ENCODE results near the gene REC114.
"Not testable (repeated sequence)": the region's sequence is repeated elsewhere in the genome, so short reads cannot be mapped to it uniquely, and the experiment has no call there.

The REC114 gene

DNA sequence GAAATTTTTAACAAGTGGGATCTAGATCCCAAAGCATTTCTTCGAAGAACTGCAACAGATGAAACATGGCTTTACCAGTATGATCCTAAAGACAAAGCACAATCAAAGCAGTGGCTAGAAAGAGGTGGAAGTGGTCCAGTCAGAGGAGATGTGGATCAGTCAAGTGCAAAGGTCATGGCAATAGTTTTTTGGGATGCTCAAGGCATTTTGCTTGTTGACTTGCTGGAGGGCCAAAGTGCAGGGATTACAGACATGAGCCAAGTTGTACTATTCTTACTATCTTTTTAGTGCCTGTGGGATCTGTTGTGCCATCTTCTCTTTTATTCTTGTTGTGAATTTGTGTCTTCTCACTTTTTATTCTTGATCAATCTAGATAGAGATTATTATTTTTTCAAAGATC, 82.0 kb downstream of the REC114 start:
- DNase-seq (ENCODE audit: low read depth in 1 of 2, low spot score in 1 of 2) = no peak

DNA sequence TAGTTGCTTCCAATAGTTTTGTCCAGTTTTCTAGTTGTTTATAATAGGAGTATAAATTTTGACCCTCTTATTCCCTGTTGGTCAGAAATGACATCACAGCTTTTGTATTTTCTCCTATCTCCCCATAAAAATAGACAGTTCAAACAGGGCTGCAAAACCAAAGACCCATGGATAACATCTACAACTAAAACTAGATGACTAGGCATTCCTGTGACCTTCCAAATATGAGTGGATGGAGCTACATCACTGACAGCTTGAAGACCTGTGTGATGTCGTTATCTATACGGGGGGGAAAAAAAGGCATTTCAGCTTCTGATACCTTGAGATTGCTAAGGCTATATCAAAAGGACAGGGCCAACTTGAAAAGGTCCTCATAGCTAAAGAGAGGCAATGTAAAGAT, 84.6 kb downstream of the REC114 start:
- DNase-seq (ENCODE audit: low read depth in 1 of 2, low spot score in 1 of 2) = no peak

DNA sequence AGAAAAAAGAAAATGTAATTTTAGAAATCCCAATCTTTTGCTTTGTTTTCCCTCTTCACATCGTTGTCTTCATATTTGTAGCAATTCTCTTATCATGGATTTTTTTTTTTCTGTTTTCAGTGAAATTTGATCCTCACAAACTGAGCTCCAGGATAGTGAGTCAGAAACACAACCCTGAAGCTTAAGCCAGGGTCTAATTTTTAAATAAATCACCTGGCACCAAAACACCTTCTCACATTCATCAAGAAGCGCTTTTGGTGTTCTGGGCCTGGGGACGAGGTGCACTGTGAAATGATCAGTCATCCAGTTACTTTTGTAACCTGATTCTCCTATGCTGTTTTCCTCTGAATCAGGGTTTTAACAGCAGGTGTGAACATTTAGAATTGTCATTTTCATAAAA, 87.7 kb downstream of the REC114 start:
- DNase-seq (ENCODE audit: low read depth in 1 of 2, low spot score in 1 of 2) = no peak

DNA sequence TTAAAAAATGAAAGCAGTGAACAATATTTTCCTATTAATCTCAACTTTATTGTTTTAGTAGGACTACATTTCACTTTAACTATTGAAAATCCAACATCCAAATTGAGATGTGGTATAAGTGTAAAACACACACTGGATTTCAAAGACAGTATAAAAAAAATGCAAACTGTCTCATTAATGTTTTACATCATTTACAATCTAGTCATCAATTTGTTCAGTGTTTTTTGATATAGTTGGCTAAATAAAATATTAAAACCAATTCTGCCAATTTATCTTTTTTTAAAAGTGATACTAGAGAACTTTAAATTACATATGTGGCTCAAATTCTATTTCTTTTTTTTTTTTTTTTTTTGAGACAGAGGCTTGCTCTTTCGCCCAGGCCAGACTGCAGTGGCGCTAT, 95.2 kb downstream of the REC114 start:
- no peak for DNase-seq (ENCODE audit: low read depth in 1 of 2, low spot score in 1 of 2)

DNA sequence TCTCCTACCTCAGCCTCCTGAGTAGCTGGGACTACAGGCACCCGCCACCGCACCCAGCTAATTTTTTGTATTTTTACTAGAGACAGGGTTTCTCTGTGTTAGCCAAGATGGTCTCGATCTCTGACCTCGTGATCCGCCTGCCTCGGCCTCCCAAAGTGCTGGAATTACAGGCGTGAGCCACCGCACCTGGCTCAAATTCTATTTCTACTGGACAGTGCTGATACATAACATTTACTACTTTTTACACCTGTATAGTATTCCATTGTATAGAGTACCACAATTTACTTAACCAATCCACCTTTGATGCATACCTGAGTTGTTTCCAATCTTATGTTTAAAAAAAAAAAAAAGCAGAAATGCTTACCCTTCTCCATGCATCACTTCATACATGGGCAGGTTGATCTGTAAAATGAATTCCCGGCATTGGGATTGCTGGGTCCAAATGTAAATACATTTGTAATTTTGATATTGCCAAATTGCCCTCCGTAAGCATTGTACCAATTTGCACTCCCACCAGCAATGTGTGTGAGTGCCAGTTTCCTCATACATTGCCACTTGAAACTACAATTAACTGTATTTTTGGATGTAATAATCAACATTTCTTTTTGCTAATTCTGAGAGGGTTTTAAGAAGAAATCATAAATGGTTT, 95.7 kb downstream of the REC114 start:
- no peak for DNase-seq (ENCODE audit: low read depth in 1 of 2, low spot score in 1 of 2)

DNA sequence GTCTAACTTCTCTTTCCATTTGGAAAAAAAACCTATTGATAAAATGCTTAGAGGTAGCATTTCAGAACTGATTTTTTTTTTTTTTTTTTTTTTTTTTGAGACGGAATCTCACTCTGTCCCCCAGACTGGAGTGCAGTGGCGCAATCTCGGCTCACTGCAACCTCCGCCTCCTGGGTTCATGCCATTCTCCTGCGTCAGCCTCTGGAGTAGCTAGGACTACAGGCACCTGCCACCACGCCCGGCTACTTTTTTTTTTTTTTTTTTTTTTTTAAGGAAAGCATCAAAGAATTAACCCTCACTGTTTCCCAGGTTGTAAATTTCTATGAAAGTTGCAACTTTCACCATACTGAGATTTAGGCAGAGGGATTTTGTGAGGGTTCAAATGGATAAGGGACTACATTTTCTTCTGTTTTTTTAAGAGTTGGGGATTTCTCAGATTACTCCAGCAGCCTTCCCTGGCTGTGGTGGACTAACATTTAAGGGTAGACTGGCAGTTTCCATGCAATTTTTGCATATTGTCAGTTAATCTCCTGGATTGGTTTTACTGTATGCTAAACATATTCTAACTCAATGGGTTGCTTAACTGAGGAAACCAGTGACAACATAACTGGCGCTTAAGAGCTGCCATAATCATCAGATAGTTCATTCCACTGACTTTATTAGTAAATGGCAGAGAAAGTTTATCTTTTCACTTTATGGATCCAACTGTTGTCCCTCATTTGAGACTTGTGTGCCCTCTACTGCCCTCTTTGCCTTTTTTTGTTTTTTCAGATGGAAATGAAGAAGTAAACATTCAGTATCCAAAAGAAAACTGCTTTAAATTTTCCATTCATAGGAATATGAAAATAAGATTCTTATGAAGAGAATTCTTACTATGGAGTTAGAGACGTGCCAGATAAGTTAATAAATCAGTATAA, 96.5 kb downstream of the REC114 start:
- DNase-seq (ENCODE audit: low read depth in 1 of 2, low spot score in 1 of 2) = no peak

DNA sequence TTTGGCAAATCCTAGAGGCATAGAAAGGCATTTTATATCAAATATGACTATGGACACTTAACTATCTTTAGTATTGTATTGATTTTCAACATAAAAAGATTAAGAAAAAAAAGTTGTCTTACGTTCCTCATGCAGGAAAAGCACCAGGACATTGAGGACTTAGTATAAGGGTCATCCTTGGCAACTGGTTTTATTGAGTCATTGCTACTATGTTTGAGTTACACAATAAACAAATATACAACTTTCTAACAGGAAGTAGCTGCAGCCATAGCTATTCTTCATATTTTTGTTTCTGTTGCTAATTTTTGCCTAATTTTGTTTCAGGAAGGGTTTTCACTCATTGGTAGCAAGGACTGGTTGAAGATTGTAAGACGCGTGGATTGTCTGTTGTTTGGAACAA, 97.2 kb downstream of the REC114 start:
- DNase-seq (ENCODE audit: low read depth in 1 of 2, low spot score in 1 of 2) = no peak

DNA sequence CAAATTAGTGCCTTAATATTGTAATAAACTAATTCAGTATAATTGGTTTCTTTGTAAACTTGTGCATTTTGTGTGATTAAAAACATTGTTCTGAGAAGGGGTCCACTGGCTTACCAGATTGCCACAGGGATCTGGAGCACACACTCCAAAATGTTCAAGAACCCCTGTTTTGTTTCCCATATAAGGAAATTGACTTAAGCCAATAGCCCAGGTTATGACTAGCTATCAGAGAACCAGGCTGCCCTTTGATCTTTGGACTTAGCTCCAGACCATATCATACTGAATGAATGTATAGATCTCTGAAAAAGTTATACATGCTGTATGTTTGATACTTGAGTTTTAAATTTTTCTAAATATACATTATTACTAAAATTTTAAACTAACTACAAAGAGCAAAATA, 98.5 kb downstream of the REC114 start:
- no peak for DNase-seq (ENCODE audit: low read depth in 1 of 2, low spot score in 1 of 2)

DNA sequence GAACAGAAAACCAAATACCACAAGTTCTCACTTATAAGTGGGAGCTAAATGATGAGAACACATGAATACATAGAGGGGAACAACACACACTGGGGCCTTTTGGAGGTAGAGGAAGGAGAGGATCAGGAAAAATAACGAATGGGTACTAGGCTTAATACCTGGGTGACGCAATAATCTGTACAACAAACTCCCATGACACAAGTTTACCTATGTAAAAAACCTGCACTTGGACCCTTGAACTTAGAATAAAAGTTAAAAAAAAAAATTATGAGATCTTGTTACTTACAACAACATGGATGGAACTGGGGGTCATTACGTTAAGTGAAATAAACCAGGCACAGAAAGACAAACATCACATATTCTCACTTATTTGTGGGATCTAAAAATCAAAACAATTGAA, 106.0 kb downstream of the REC114 start:
- not testable (repeated sequence) for DNase-seq (ENCODE audit: low read depth in 1 of 2, low spot score in 1 of 2)

DNA sequence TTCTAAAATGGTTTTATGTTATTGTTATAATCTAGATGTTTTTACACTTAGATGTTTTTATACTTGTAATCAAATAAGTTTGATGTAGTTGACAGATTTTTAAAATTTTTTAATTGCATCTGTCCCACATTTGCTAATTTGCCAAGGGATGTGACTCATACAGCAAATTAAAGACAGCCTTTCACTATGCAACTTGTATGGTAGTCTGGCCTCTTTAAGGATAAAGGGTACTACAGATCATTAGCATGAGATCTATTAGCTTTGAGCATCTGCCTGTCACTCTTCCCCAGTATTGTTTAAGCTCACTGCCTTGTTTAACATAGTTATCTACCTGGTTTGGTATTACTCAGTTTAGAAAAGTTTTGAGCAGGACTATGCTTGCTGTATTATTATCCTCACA, 107.2 kb downstream of the REC114 start:
- DNase-seq (ENCODE audit: low read depth in 1 of 2, low spot score in 1 of 2) = no peak

DNA sequence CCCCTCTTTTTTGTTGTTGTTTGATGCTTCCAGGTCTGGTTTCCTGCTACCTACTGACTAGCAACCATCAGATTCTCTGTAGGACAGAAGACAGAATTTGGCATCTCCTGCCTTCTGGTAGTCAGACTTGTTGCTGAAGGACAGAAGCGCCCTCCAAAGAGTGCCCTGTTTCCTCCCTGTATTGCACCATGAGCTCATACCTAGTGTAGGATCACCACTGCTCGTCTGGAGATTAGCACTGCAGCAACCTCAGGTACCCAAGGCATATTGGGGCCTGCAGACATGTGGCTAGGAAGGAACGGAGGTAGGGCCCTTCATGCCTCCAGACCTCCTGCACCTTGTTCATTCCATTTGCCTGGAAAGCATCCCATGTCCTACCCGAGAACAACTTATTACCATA, 112.1 kb downstream of the REC114 start:
- DNase-seq (ENCODE audit: low read depth in 1 of 2, low spot score in 1 of 2) = no peak

DNA sequence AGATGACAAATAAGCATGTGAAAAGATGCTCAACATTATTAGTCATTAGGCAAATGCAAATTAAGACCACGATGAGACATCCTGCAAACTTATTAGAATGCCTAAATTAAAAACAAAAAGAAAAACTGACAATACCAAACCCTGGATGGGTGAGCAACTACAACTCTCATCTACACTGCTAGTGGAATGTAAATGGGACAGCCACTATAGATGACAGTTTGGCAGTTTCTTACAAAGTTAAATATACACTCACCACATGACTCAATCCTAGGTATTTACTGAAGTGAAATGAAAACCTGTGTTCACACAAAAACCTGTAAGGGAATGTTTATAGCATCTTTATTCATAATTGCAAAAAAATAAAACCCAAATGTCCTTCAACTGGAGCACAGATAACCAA, 115.6 kb downstream of the REC114 start:
- no peak for DNase-seq (ENCODE audit: low read depth in 1 of 2, low spot score in 1 of 2)

DNA sequence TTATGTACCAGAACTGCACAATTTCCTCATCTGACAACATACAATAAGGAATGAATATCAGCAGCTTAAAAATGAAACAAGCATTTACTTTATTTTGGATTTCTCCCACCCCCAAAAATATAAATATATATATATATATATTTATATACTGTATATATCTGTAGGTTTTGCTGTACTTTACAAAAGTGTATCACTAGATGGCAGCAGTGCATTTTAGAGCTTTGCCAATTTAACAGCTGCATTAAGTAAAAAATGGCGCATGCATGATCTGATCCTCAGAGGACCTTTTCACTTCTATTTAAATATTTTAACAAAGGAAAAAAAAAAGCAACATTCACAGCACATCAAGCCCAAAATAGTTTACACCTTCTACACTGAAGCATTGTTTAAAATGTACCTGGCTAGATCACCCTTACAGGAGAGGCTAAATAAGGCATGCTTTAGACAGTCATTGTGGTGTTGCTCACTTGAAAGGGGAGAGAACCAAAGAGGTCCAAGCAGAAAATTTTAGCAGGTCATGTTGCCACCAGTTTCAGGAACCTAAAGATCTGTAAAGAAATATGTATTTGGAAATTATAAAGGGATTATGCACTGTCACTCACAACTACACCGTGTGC, 117.6 kb downstream of the REC114 start:
- DNase-seq (ENCODE audit: low read depth in 1 of 2, low spot score in 1 of 2) = no peak

DNA sequence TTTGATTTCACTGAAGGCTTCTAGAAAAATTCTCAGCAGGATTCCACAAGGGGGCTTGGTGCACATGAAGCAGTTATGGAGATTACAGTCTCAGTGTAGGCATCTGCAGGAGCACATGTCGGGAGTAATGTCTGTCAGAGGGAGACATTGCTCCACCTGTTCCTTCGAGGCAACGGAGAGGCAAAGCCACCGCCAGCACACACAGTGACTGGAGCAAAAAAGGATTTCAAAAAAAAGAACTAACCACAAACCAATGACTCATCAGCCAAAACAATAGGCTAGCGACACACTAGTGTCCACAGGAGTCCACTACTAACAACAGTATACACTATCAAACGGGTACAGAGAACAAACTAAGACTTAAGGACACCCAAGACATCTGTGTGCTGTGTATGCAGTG, 121.3 kb downstream of the REC114 start:
- no peak for DNase-seq (ENCODE audit: low read depth in 1 of 2, low spot score in 1 of 2)

DNA sequence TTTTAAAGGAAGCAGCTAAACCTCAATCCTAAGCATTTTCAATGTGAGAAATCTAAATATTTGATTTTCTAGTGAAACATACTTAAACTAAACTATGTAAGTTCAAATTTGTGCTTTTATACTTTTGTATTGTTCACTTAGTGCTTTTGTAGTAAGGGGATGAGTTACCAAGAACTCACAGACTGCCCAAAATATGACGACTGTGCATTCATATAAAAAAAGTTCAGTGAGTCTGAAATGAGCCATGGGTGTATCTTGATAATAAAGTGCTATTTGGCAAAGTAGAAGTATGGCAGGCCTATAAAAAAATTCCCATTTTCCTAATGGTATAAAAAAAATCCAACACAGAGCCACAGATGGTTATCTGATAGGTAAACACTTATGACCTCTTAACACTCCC, 124.1 kb downstream of the REC114 start:
- no peak for DNase-seq (ENCODE audit: low read depth in 1 of 2, low spot score in 1 of 2)

DNA sequence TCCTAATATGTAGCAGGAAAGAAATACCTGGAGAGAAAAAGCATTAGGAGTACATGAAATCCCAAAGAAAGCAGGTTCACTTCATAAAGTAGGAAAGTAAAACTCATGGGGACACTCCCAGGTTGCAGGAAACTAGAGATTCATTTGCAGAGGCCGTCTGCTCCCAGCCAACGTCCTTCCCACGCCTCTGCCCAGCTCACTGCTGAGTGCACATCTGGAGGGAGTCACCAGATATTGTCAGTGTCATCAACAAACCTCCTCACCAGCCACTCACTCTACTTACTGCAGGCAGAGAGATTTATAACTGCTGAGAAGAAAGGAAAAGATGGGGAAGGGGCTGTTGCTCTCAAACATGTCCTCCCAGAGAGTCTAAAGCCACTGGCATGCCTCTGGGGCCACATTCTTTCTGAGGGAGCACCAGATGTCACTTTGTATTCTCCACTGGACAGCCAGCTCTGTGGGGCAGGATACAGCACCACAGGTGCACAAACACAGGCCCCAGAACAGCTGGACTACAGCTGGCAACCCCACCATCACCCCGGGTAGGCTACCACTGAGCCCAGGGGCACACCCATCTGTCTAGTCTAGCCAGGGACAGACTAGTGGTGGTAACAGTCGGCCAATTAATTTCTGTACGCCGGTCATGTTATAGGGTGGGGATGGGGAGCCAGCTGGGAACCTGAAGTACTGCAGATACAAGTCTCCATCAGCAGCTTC, 125.8 kb downstream of the REC114 start:
- no peak for DNase-seq (ENCODE audit: low read depth in 1 of 2, low spot score in 1 of 2)

DNA sequence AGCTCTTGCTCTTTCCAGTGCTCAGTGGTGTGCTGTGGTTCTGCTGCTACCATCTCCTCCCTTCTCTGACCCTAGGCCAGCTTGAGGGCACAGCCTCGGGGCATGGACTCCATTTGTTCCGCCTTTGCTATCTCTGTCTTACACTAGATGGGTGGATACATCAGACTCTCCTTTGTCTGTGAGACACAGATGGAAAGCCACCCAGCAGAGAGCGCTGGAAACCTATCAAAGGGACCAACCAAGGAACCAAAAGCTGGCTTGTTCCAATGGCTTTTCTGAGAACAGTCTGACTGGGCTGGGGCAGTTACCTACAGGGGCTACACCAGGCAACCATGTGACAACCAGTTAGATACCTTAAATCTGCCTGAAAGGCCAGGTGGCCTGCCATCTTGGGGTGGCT, 126.4 kb downstream of the REC114 start:
- DNase-seq (ENCODE audit: low read depth in 1 of 2, low spot score in 1 of 2) = no peak

DNA sequence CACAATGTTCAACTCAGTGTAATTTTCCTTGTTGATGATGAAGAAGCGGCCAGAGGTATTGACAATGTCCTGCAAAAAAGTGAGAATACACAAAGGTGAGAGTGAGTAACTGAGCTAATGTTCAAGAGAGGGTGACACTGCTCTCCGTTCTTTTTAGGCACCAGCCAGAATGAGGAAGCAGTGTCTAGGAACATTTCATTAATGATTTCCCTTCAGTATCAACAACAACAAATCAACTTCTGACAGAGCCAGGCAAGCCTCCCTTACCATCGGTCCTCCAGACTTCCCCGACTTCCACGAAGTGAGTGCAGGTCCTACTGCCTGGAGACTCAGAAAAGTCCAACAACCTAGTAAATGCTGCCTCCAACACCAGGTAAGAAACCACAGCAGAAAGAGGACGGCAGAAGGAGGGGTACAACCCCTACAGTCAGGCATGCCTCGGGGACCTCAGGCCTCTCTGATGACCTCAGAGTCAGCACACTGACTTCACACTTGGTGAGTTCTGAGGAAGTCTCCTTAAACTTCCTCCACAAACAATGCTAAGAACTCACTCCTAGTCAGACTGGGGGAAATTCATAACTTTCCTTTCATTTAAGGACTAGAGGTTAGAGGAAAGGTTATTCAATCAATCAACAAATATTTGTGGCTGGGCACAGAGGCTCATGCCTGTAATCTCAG, 127.5 kb downstream of the REC114 start:
- no peak for DNase-seq (ENCODE audit: low read depth in 1 of 2, low spot score in 1 of 2)

DNA sequence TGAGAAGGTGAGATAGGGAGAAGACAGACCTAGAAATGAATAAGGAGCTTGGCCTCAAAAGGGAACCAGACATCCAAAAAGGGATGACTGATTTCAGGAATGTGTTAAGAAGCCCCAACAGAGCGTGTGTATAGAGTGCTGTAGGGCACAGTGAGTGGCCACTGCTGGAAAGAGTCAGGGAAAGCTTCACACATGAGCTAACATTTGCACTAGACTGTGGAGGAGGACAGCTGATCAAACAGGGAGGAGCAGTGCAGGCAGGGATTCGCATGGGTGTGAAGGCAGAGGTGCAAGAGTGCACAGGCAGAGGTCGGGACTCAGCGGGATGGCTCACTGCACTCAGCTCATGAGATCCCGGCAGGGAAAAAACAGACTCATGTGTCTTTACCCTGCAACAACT, 128.4 kb downstream of the REC114 start:
- no peak for DNase-seq (ENCODE audit: low read depth in 1 of 2, low spot score in 1 of 2)

DNA sequence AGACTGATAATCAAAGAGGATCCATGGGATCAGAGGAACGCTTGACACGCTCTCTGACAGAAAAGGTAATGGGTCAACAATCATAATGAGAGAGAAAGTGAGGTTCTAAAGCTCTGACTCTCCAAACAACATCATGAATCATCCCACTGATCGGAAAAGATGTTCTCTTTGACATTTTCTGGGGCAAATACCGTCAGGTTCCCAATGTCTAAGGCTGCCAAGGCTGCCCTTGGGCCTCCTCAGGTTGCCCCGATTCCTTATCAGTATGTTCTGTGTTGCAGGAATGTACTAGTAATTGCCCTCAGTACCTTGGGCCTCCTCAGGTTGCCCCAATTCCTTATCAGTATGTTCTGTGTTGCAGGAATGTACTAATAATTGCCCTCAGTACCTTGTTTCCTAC, 129.3 kb downstream of the REC114 start:
- DNase-seq (ENCODE audit: low read depth in 1 of 2, low spot score in 1 of 2) = no peak

DNA sequence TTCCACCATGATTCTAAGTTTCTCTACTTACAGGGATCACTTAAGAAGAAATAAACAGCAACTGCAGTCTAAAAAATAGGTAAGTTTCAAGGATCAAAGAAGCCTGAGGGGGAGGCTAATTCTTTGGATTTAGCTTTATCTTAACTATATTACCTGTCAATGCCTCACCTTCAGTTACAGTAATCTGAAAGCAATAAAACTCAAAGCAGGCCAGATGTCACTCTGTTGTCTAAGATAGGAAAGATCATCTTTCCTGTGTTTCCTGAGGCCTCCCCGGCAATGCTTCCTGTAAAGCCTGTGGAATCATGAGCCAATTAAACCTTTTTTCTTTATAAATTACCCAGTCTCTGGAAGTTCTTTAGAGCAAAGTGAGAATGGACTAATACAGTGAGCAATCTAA, 130.1 kb downstream of the REC114 start:
- DNase-seq (ENCODE audit: low read depth in 1 of 2, low spot score in 1 of 2) = no peak

All from stimulated activated CD4-positive, alpha-beta T cell treated with anti-CD3 and anti-CD28 coated beads, Interleukin-15, amount 100 ng/mL, for 1 hour (primary cell).